ENCODE data around the gene SLC4A8. TPM values are rescaled to one million over a fixed set of nuclear protein-coding genes. Genes with fewer than 3 reads are reported as not detected.
"Not testable (repeated sequence)": the region's sequence is repeated elsewhere in the genome, so short reads cannot be mapped to it uniquely, and the experiment has no call there.

The SLC4A8 gene
- total RNA-seq, 1 experiment from 2014 or later = 62.7 TPM

DNA sequence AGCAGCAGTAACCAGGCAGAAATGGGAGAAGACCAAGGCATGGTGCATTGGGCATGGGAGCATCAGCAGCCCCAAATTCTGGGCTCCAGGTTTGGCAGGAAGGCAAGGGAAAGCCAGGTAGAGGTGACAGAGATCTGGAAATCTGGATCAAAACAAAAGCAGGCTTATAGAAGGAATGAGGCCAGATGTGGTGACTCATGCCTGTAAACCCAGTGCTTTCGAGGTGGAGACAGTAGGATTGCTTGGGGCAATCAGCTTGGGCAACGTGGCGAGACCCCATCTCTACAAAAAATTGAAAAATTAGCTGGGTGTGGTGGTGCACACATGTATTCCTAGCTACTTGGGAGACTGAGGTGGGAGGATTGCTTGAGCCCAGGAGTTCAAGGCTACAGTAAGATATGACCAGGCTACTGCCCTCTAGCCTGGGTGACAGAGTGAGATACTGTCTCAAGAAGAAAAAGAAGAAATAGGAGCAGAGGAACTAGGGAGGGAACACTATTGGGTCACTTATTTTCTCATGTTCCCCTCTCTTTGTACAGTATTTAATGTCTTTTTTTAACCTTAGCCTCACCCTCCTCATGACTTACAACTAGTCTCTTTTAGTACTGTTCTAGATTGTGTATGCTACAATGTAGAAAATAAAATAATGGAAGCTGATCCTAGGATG lies 25.1 kb downstream of the SLC4A8 start:
- H3K4me1 Mint-ChIP-seq (ENCODE audit: low read depth, unreplicated experiment) = peaks cover 63% of the 10 kb centered on the region
- H3K4me3 Mint-ChIP-seq (ENCODE audit: unreplicated experiment) = no peak overlapping the region
- ChIA-PET POLR2A (interaction anchor here (0.6 to 0.7 kb wide), 2 partner anchors 63 to 168 kb away, joined by 4 to 5 read pairs; no protein-coding TSS in a partner anchor), CTCF (interaction anchor here (1.5 kb wide), 1 partner anchor 19 kb away, joined by 6 read pairs; no protein-coding TSS in a partner anchor)
- peaks cover 70% of the 10 kb centered on the region for H3K4me1 ChIP-seq
- H3K4me3 ChIP-seq (ENCODE audit: low read depth, low read length) = no peak overlapping the region
- H3K27me3 Mint-ChIP-seq (ENCODE audit: insufficient read depth, unreplicated experiment) = no peaks in the 10 kb centered on the region
- peaks cover 36% of the 10 kb centered on the region for H3K36me3 Mint-ChIP-seq (ENCODE audit: insufficient read depth, unreplicated experiment)
- H3K27ac Mint-ChIP-seq (ENCODE audit: unreplicated experiment) = peak overlapping the region; percentile 57
- DNase-seq = no peak
- TF ChIP-seq, protein P1, sequence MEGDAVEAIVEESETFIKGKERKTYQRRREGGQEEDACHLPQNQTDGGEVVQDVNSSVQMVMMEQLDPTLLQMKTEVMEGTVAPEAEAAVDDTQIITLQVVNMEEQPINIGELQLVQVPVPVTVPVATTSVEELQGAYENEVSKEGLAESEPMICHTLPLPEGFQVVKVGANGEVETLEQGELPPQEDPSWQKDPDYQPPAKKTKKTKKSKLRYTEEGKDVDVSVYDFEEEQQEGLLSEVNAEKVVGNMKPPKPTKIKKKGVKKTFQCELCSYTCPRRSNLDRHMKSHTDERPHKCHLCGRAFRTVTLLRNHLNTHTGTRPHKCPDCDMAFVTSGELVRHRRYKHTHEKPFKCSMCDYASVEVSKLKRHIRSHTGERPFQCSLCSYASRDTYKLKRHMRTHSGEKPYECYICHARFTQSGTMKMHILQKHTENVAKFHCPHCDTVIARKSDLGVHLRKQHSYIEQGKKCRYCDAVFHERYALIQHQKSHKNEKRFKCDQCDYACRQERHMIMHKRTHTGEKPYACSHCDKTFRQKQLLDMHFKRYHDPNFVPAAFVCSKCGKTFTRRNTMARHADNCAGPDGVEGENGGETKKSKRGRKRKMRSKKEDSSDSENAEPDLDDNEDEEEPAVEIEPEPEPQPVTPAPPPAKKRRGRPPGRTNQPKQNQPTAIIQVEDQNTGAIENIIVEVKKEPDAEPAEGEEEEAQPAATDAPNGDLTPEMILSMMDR (IDR thresholded peaks at IDR 0.05; ENCODE audit: insufficient read depth in 1 of 2, low read depth in 1 of 2, low read length in 1 of 2, severe bottlenecking in 1 of 2, unreplicated experiment in 1 of 2) = no peak
- H3K9me3 ChIP-seq = no peaks in the 10 kb centered on the region
- H3K27me3 ChIP-seq (replicated peaks; ENCODE audit: control insufficient read depth, insufficient read depth, low read length) = no peaks in the 10 kb centered on the region
- intact Hi-C loops (cut with micrococcal nuclease; ENCODE audit: unreplicated experiment) = no loop called here
- no TSS peak for BruUV-seq (replicated peaks)
- H3K9me3 Mint-ChIP-seq (ENCODE audit: unreplicated experiment) = peaks cover 11% of the 10 kb centered on the region
- no peaks in the 10 kb centered on the region for H3K36me3 ChIP-seq (ENCODE audit: control insufficient read depth, insufficient read depth, low read length)

DNA sequence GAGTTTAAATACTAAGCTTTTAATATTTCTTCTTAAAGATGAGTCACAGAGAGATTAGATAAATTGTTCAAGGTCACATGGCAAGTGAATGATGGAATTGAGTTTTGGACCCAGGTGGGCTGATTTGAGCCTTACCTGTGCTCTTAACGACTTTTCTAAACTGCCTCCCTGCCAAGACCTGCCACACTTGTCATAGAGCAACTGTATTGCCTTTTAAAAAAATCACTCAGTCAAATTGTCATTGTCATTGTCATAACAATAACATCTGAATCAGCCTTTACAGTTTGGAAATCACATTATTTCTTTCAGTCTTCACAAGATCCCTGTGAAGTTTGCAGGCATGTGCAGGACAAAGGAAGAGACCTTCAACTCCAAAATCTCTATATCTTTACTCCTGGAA lies 25.7 kb downstream of the SLC4A8 start:
- CTCF ChIA-PET = interaction anchor here (1.5 kb wide), 1 partner anchor 20 kb away, joined by 6 read pairs; no protein-coding TSS in a partner anchor
- intact Hi-C loops (cut with micrococcal nuclease; ENCODE audit: unreplicated experiment) = no loop called here
- H3K27ac Mint-ChIP-seq (ENCODE audit: unreplicated experiment) = peak overlapping the region; percentile 13

DNA sequence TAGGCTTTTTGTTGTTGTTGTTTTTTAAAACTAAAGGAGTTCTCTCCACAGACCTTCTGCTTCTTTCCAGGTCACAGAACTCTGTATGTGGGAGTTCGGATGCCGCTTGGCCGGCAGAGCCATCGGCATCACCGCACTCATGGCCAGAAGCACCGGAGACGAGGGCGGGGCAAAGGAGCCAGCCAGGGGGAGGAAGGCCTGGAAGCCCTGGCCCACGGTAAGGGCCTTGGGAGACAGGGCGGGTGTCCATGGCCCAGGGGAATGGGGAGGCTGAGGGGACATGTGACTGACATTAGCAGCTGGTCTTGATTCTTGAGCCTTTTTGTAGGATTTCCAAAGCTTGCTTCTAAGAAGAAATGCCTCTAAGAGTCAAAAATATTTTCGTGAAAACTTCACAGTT lies 26.2 kb downstream of the SLC4A8 start:
- Mint-ChIP-seq H3K4me1 (ENCODE audit: low read depth, unreplicated experiment) (peaks cover 66% of the 10 kb centered on the region), H3K4me3 (ENCODE audit: unreplicated experiment) (no peak overlapping the region), H3K27ac (ENCODE audit: unreplicated experiment) (peak overlapping the region; percentile 13), H3K9me3 (ENCODE audit: unreplicated experiment) (peaks cover 11% of the 10 kb centered on the region), H3K36me3 (ENCODE audit: insufficient read depth, unreplicated experiment) (peaks cover 44% of the 10 kb centered on the region), H3K27me3 (ENCODE audit: insufficient read depth, unreplicated experiment) (no peaks in the 10 kb centered on the region)
- intact Hi-C loops (cut with micrococcal nuclease; ENCODE audit: unreplicated experiment) = no loop called here
- no TSS peak for BruUV-seq (replicated peaks)
- peaks cover 72% of the 10 kb centered on the region for H3K4me1 ChIP-seq
- TF ChIP-seq, protein P1 (IDR thresholded peaks at IDR 0.05; ENCODE audit: insufficient read depth in 1 of 2, low read depth in 1 of 2, low read length in 1 of 2, severe bottlenecking in 1 of 2, unreplicated experiment in 1 of 2) = no peak
- no peaks in the 10 kb centered on the region for H3K27me3 ChIP-seq (replicated peaks; ENCODE audit: control insufficient read depth, insufficient read depth, low read length)
- H3K9me3 ChIP-seq = no peaks in the 10 kb centered on the region
- H3K4me3 ChIP-seq (ENCODE audit: low read depth, low read length) = no peak overlapping the region
- DNase-seq = no peak
- H3K36me3 ChIP-seq (ENCODE audit: control insufficient read depth, insufficient read depth, low read length) = no peaks in the 10 kb centered on the region
- POLR2A ChIA-PET = no interaction called here
- CTCF ChIA-PET = interaction anchor here (1.5 kb wide), 1 partner anchor 20 kb away, joined by 6 read pairs; no protein-coding TSS in a partner anchor

More for the DNA sequence above, 25.7 kb downstream of the SLC4A8 start:
- TF ChIP-seq, protein P1 (IDR thresholded peaks at IDR 0.05; ENCODE audit: insufficient read depth in 1 of 2, low read depth in 1 of 2, low read length in 1 of 2, severe bottlenecking in 1 of 2, unreplicated experiment in 1 of 2) = no peak
- Mint-ChIP-seq H3K9me3 (ENCODE audit: unreplicated experiment) (peaks cover 11% of the 10 kb centered on the region), H3K36me3 (ENCODE audit: insufficient read depth, unreplicated experiment) (peaks cover 40% of the 10 kb centered on the region), H3K27me3 (ENCODE audit: insufficient read depth, unreplicated experiment) (no peaks in the 10 kb centered on the region), H3K4me1 (ENCODE audit: low read depth, unreplicated experiment) (peaks cover 66% of the 10 kb centered on the region), H3K4me3 (ENCODE audit: unreplicated experiment) (no peak overlapping the region)
- H3K27me3 ChIP-seq (replicated peaks; ENCODE audit: control insufficient read depth, insufficient read depth, low read length) = no peaks in the 10 kb centered on the region
- H3K4me3 ChIP-seq (ENCODE audit: low read depth, low read length) = no peak overlapping the region
- H3K9me3 ChIP-seq = no peaks in the 10 kb centered on the region
- peaks cover 72% of the 10 kb centered on the region for H3K4me1 ChIP-seq
- H3K36me3 ChIP-seq (ENCODE audit: control insufficient read depth, insufficient read depth, low read length) = no peaks in the 10 kb centered on the region
- DNase-seq = no peak
- BruUV-seq (replicated peaks) = no TSS peak
- POLR2A ChIA-PET = no interaction called here

DNA sequence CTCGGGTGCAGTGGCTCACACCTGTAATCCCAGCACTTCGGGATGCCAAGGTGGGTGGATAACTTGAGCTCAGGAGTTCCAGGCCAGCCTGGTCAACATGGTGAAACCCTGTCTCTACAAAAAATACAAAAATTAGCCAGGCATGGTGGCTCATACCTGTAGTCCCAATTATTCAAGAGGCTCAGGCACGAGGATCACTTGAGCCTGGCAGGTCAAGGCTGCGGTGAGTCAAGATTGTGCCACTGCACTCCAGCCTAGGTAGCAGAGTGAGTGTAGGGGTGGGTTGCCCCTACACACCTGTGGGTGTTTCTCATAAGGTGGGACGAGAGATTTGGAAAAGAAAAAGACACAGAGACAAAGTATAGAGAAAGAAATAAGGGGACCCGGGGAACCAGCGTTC lies 29.4 kb downstream of the SLC4A8 start:
- H3K27me3 ChIP-seq (replicated peaks; ENCODE audit: control insufficient read depth, insufficient read depth, low read length); H3K4me3 ChIP-seq (ENCODE audit: low read depth, low read length); intact Hi-C loops (cut with micrococcal nuclease; ENCODE audit: unreplicated experiment); POLR2A ChIA-PET; CTCF ChIA-PET; H3K9me3 ChIP-seq; H3K9me3 Mint-ChIP-seq (ENCODE audit: unreplicated experiment); H3K36me3 ChIP-seq (ENCODE audit: control insufficient read depth, insufficient read depth, low read length); H3K27me3 Mint-ChIP-seq (ENCODE audit: insufficient read depth, unreplicated experiment); DNase-seq: not testable (repeated sequence)
- peaks cover 57% of the 10 kb centered on the region for H3K36me3 Mint-ChIP-seq (ENCODE audit: insufficient read depth, unreplicated experiment)
- peaks cover 47% of the 10 kb centered on the region for H3K4me1 Mint-ChIP-seq (ENCODE audit: low read depth, unreplicated experiment)
- H3K4me1 ChIP-seq = peaks cover 53% of the 10 kb centered on the region
- peak overlapping the region; percentile 43 for H3K4me3 Mint-ChIP-seq (ENCODE audit: unreplicated experiment)
- peak overlapping the region; percentile 44 for H3K27ac Mint-ChIP-seq (ENCODE audit: unreplicated experiment)
- BruUV-seq (replicated peaks) = TSS peak; percentile 86

DNA sequence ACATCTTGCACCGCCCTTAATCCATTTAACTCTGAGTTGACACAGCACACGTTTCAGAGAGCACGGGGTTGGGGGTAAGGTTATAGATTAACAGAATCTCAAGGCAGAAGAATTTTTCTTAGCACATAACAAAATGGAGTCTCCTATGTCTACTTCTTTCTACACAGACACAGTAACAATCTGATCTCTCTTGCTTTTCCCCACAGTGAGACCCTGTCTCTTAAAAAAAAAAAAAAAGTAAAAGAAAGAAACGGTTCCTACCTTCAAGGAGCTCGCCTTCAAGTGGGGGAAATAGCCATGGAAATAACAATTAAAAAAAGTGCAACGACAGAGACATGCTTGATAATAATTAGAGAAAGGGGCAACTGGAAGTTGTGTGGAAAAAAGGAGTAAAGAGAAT lies 30.4 kb downstream of the SLC4A8 start:
- Mint-ChIP-seq H3K36me3 (ENCODE audit: insufficient read depth, unreplicated experiment) (peaks cover 63% of the 10 kb centered on the region), H3K4me1 (ENCODE audit: low read depth, unreplicated experiment) (peaks cover 39% of the 10 kb centered on the region), H3K27ac (ENCODE audit: unreplicated experiment) (peak overlapping the region; percentile 97), H3K4me3 (ENCODE audit: unreplicated experiment) (peak overlapping the region; percentile 24)
- DNase-seq; H3K9me3 ChIP-seq; CTCF ChIA-PET; POLR2A ChIA-PET; H3K27me3 ChIP-seq (replicated peaks; ENCODE audit: control insufficient read depth, insufficient read depth, low read length); H3K9me3 Mint-ChIP-seq (ENCODE audit: unreplicated experiment); intact Hi-C loops (cut with micrococcal nuclease; ENCODE audit: unreplicated experiment); H3K27me3 Mint-ChIP-seq (ENCODE audit: insufficient read depth, unreplicated experiment); H3K36me3 ChIP-seq (ENCODE audit: control insufficient read depth, insufficient read depth, low read length); H3K4me3 ChIP-seq (ENCODE audit: low read depth, low read length): not testable (repeated sequence)
- BruUV-seq (replicated peaks) = TSS peak; percentile 50
- H3K4me1 ChIP-seq = peaks cover 43% of the 10 kb centered on the region
